SHP77 (cell line): Measurements from ENCODE around the gene PNMA6F.
"Not testable (repeated sequence)": the region's sequence is repeated elsewhere in the genome, so short reads cannot be mapped to it uniquely, and the experiment has no call there.

Experiments used
- DNase-seq, 2 experiments: peaks; one replicate each; lab custom pipeline; 2025; lab: John Stamatoyannopoulos, UW

The PNMA6F gene

GRCh38 chrX:153334654-153335295 lies 13.2 kb upstream of the PNMA6F start:
- DNase-seq, result no peak

- DNase-seq, result peak; percentile 43 to 58
Measured at GRCh38 chrX:153333821-153334653, 12.5 kb upstream of the PNMA6F start, which contains the start of gene ZNF275. ZNF275 (plus strand) TSS chrX:153334153; CDS start chrX:153336680, 2,527 bp downstream.

DNA sequence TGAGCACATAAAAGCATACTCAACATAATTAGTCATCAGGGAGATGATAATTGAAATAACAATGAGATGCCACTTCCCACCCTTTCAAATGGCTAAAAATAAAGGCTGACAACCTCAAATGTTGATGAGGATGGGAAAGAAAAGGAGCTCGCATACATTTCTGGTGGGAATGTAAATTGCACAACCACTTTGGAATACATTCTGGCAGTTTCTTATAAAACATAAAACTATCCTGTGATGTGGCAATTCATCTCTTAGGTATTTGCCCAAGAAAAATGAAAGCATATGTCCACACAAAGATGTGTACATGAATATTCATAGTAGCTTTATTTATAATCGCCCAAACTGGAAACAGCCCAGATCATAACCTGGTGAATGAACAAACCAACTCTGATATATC lies 11.7 kb upstream of the PNMA6F start:
- DNase-seq, result no peak

DNA sequence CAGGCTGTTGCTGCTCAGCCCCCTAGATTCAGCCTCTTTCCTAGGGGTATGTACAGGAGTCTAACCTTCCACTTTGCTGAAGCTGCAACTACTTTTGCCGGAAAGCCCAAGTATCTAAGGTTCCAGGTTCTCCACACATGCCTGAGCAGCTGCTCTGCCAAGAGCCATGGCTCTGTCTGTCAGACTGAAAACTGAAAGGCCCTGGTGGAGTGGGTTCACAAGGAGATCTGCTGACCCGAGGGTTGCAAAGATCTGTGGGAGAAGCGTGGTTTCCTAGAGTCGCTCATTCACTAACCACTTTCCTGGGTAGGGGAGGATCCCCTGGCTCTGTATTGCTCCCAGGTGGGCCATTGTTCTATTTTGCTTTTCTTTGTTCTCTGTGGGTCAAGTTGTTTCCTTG lies 6.0 kb upstream of the PNMA6F start:
- no peak for DNase-seq

DNA sequence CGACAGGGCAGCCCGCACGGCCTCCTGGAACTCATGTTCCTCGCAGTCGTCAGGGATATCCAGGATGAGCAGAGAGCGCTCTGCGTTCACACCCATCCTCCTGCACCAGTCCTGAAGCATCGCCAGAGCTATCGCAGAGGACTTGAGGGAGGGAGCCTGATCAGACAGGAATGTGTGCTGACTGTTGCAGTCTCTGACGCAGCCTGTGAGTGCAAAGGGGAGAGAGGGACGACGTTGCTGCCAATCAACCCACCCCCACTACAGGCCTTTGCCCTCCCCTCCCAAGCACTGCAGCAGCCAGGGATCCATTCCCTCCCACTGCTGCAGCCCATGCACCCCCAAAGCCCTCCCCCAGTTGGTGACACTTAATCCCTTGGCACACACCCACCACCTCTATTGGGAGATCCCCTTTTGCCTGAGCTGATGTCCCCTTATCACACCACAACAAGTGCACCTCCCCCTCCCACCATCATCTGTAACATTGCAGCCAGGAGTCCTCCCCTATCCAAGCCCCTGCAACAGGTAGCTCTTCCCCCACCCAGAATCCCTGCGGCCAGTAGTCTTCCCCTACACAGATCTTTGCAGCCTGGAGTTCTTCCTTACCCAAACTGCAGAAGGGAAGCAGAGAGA lies 897 bp downstream of the PNMA6F start:
- no peak for DNase-seq

GRCh38 chrX:153320047-153320443 lies 1.5 kb downstream of the PNMA6F start:
- not testable (repeated sequence) for DNase-seq

- DNase-seq, result peak in 1 of 2 experiments; percentile 16
Measured at GRCh38 chrX:153319295-153320046, 2.1 kb downstream of the PNMA6F start.

DNA sequence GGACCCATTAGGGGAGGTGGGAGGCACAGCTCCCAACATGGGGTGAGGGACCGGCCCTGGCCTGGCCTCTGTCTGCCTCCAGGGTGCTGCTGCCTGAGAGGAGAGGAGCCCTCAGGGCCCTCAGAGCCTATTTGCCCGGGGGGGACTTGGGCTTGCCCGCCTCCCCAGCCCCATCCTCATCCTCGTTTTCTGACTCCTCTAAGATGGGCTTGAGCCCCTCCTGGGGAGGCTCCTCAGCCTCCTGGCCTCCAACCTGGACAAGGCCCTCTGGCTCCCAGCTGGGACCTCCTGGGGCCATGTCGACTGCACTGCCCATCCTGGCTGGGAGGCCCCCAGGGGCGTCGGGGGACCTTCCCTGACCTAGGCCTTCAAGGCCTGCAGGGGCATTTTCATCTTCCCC lies 2.8 kb downstream of the PNMA6F start:
- no peak for DNase-seq

DNA sequence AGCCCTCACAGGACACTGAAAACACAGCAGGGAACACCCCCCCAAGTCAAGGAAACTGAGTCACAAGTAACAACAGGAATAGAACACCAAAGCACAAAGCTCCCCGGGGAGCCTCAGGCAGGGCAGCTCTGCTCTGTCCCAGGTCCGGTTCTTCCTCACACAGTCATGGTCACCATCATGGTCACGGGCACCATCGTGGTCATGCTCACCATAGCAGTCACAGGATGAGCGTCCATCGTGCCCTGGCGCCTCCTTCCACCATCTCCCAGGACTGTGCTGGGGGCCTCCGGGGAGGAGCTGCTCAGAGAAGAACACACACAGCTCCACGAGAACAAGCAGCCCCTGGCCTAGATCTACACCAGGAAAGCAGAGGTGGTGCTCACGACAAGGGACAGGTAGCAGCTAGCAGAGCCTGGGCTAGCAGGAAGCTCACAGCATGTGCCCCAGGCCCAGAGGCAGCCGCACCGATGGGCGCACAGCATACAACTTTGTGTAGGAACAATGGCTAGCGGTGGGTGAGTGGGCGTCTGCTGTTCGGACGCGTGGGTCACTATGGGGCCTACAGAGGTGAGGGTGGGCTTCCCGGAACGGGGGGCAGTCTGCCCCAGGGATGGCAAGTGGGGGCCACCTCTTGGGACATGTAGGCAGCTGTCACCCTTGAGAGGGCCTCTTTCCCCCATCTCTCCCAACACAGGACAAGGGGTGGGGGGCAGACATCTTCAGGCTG lies 3.4 kb downstream of the PNMA6F start:
- DNase-seq, result no peak

- no peak for DNase-seq
Measured at GRCh38 chrX:153317306-153317705, 4.3 kb downstream of the PNMA6F start.

DNA sequence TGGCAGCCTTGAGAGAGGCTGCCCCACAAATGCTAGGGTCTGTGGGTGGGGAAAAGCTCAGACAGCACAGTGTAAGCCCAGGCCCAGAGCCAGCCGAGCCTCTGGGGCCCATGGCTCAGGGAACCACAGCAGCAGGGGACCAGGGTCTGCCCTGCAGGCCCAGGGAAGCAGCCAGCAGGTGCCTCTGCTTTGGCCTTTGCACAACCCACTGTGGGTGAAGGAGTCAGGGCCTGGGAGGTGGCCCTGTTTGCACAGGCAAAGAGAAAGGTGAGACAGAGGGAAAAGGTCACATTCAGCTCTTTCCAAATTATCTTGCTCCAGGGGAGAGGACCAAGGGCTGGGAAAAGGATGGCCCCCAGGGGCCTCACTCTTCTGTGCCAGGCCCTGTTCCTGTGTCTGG lies 8.7 kb downstream of the PNMA6F start:
- no peak for DNase-seq

DNA sequence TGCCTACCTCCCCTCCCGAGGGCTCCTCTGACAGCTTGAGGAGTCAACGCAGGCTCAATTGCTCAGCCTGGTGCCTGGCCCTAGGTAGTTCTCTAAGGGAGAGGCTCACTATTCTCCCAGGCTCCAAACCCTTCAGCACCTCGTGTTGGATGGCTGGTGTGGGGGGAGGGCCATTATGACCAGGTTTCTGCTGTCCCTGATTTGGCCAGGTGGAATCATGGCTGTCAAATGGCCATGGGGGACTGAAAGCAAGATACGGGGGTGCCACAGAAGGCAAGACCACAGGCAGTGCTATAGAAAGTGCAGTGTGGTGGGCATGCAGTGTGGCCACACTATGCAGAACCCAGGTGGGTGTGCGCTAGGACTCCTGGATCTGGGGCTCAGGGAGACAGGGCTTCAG lies 9.5 kb downstream of the PNMA6F start:
- DNase-seq, result no peak

- DNase-seq, result no peak
Measured at GRCh38 chrX:153310901-153311300, 10.7 kb downstream of the PNMA6F start.

GRCh38 chrX:153307276-153308178 lies 14.0 kb downstream of the PNMA6F start:
- no peak for DNase-seq

GRCh38 chrX:153306527-153307115 lies 14.9 kb downstream of the PNMA6F start:
- DNase-seq, result no peak

- DNase-seq, result no peak
Measured at GRCh38 chrX:153305972-153306371, 15.6 kb downstream of the PNMA6F start.

GRCh38 chrX:153304988-153305736 lies 16.4 kb downstream of the PNMA6F start:
- no peak for DNase-seq

GRCh38 chrX:153303276-153304262 lies 18.0 kb downstream of the PNMA6F start:
- DNase-seq, result no peak
